Endometrium (tissue), 2 donors: Measurements from ENCODE around the gene PDXP.

Experiments used
- FAIRE-seq: peaks from 2 replicates; lab custom pipeline; 2012; peaks lifted over from hg19 to GRCh38; lab: Jason Lieb, UNC
- donor health status: control.
- donor health status: control.

Gene PDXP

GRCh38 chr22:37697538-37697835, 39.0 kb downstream of the PDXP start:
- FAIRE-seq = no peak

DNA sequence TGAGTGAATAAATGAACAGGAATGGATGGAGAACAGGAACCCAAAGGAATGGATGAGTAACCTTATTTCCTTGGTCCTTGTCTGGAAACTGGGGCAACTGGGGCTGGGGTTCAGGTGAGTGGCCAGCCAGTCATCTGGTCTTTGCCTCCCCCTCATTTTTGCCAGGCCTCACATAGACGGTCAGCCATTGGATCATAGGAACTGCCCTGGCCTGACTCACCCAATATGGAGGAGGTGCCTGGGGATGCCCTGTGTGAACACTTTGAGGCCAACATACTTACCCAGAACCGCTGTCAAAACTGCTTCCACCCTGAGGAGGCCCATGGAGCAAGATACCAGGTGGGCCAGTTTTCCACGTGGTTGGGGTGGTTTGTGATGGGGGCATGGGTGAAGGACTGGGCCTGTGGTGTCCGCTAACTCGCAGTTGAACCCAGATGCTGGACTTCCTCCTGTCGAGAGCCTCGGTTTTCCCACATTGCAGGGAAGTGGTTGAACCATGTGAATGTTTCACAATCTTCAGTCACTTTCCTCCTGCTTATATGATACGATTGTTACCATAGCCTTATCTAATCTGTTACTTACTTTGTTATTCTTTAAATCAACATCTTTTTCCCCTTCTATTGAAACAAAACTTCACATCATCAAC, 42.7 kb downstream of the PDXP start:
- FAIRE-seq = no peak

DNA sequence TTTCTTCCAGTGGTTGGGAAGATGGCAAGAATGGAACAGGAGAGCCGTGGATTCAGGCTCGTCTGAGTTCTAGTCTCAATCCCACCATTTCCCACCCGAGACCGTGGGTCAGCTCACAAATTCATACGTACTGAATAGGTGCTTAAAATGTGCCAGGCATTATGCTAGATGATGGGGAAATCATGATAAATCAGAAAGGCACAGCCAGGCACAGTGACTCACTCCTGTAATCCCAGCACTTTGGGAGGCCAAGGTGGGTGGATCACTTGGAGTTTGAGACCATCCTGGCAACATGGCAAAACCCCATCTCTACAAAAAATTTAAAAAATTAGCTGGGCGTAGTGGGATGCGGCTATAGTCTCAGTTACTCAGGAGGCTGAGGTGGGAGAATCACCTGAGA, 45.4 kb downstream of the PDXP start:
- FAIRE-seq = no peak

- no peak for FAIRE-seq
Observed at GRCh38 chr22:37704645-37705044, 46.1 kb downstream of the PDXP start.

GRCh38 chr22:37705205-37705604, 46.7 kb downstream of the PDXP start:
- FAIRE-seq = no peak

GRCh38 chr22:37708580-37709444, 50.3 kb downstream of the PDXP start:
- FAIRE-seq = no peak

DNA sequence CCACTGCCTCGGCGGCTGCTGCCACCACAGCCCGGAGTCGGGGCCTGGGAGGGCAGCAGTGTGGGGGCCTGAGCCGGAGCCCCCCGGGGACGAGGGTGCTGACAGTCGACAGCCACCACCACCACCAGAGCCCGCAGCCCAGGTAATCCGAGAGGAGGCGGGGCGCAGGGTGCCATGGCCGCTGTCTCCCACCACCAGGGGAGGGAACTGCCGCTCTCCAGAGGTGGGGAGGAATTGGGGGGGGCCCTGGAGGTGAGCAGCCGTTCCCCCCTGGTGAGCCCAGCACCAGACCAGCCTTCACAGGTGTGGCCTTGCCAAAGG, 50.9 kb downstream of the PDXP start:
- FAIRE-seq = no peak

- FAIRE-seq = no peak
Observed at GRCh38 chr22:37710675-37711074, 52.2 kb downstream of the PDXP start.

DNA sequence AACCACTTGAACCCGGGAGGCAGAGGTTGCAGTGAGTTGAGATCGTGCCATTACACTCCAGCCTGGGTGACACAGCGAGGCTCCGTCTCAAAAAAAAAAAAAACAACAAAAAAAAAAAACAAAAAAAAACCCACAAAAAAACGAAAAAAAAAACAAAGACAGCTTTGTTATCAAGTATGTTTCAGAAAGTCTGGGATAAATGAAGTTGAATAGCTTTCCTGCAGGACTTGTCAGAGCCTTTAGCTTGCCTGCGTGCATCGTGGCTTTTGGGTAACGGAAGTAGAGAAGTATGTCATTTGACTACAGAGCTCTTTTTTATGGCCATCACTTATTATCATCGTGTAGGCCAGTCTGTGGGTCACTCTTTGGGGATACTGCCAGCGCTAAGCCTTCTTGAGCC, 53.0 kb downstream of the PDXP start:
- no peak for FAIRE-seq

DNA sequence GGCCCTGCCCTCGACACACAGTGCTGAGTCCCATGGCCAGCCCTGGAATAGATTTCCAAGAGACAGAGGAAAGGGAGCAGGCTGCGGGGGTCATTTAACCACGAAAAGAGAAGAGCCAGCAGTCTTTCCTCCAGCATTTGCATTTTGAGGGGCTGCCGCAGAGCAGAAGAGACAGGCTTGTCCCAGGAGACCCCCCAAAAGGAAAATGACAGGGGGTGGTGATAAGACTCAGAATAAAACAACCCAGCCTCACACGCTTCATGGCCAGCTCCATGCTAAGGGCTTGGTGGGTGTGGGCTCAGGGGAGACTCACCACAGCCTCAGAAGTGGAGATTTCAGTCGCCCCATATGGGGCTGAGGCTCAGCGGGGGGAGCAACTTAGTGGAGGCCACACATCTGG, 55.2 kb downstream of the PDXP start:
- FAIRE-seq = no peak

GRCh38 chr22:37714634-37715033, 56.1 kb downstream of the PDXP start:
- FAIRE-seq = no peak

DNA sequence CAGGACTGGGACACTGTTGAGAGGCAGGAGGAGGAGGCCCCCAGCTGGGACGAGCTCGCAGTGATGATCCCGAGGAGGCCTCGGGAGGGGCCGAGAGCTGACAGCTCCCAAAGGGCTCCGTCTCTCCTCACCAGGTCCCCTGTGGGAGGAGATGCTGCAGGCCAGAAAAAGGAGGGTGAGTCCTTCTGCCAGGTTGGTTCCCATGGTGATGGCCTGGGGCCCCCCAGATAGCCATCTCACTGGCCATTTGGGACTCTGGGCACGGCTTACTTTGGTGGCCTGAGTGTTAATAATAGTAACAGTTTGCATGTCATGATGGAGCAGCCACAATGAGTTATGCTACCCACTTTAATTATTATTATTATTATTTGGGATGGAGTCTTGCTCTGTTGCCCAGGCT, 57.2 kb downstream of the PDXP start:
- FAIRE-seq = no peak
